Measurements from ENCODE around the gene LPCAT1. TPM values are rescaled to one million over a fixed set of nuclear protein-coding genes. Genes with fewer than 3 reads are reported as not detected.

Gene LPCAT1
- total RNA-seq, 1 experiment from 2014 or later, result 75.0 TPM

- H3K36me3 ChIP-seq (ENCODE audit: control insufficient read depth in 1 of 2, insufficient read depth in 2 of 2, low read length in 2 of 2), result peaks cover 24 to 27% of the 10 kb centered on the region in 2 experiments; a peak in 3 of 4 replicates
- no peak for ATAC-seq
- POLR2A ChIA-PET, result no interaction called here
These were observed 31.0 kb downstream of the LPCAT1 start for GRCh38 chr5:1492757-1493156.

More at GRCh38 chr5:1492757-1493156, 31.0 kb downstream of the LPCAT1 start:
- no peak overlapping the region for H2AFZ ChIP-seq (ENCODE audit: low read depth, low read length, poor library complexity, severe bottlenecking)
- RAD21 ChIA-PET (ENCODE audit: low non-redundant PET in 1 of 2, low total read pairs in 2 of 2, uncharacterized antibody in 2 of 2, unreplicated experiment in 2 of 2), result no interaction called here
- H3K4me3 ChIP-seq (replicated peaks in 1 of 2; ENCODE audit: low read depth in 1 of 2, low read length in 2 of 2), result no peak overlapping the region
- no peaks in the 10 kb centered on the region for H3K9me3 ChIP-seq (ENCODE audit: control insufficient read depth in 1 of 2, insufficient read depth in 1 of 2, low read depth in 1 of 2, low read length in 2 of 2)
- no peak overlapping the region for H3K9ac ChIP-seq (ENCODE audit: low read length)
- no peaks in the 10 kb centered on the region for H3K9me2 ChIP-seq (ENCODE audit: insufficient read depth)
- H3K27ac ChIP-seq (ENCODE audit: low read depth, low read length), result no peak overlapping the region
- H3K4me1 ChIP-seq (ENCODE audit: control insufficient read depth in 1 of 2, insufficient read depth in 2 of 2, low read length in 2 of 2), result no peaks in the 10 kb centered on the region
- intact Hi-C loops (cut with micrococcal nuclease), result no loop called here
- no peak for DNase-seq (ENCODE audit: low read depth, low spot score)
- H3K27me3 ChIP-seq (ENCODE audit: insufficient read depth, low read length), result no peaks in the 10 kb centered on the region
- TF ChIP-seq ZFX (IDR thresholded peaks at IDR 0.05), result no peak
- TF ChIP-seq SP1 (IDR thresholded peaks at IDR 0.05; ENCODE audit: low read depth), result no peak
- no peak for TF ChIP-seq POLR2AphosphoS5 (IDR thresholded peaks at IDR 0.05; ENCODE audit: low read depth, low read length)
- TF ChIP-seq EZH2 (IDR thresholded peaks at IDR 0.05), result no peak
- no peak for TF ChIP-seq JUND (IDR thresholded peaks at IDR 0.05)
- no peak for TF ChIP-seq MAX (IDR thresholded peaks at IDR 0.05)
- no peak for TF ChIP-seq CEBPB (IDR thresholded peaks at IDR 0.05; ENCODE audit: low read depth)
- TF ChIP-seq EGR1 (IDR thresholded peaks at IDR 0.05; ENCODE audit: low read depth), result no peak
- no peak for TF ChIP-seq YY1 (IDR thresholded peaks at IDR 0.05; ENCODE audit: extremely low read depth, insufficient replicate concordance, low read depth, low read length)
- TF ChIP-seq CTCF (IDR thresholded peaks at IDR 0.05 in 2 of 3, conservative IDR thresholded peaks at IDR 0.05 in 1 of 3; ENCODE audit: borderline replicate concordance in 1 of 3, insufficient read depth in 1 of 3, low read depth in 2 of 3, low read length in 2 of 3), result no peak
- TF ChIP-seq POLR2A (IDR thresholded peaks at IDR 0.05; ENCODE audit: borderline replicate concordance, extremely low read depth, insufficient read depth, insufficient read length), result no peak
- TF ChIP-seq EZH2phosphoT487 (IDR thresholded peaks at IDR 0.05; ENCODE audit: borderline replicate concordance), result no peak
- TF ChIP-seq TCF7L2 (IDR thresholded peaks at IDR 0.05; ENCODE audit: borderline replicate concordance, extremely low read depth, insufficient read depth, insufficient read length), result no peak
- TF ChIP-seq ZNF274 (IDR thresholded peaks at IDR 0.05; ENCODE audit: low read depth, low read length), result no peak
- TF ChIP-seq ELF1 (IDR thresholded peaks at IDR 0.05; ENCODE audit: borderline replicate concordance, low read depth), result no peak
- no peak for TF ChIP-seq ATF3 (IDR thresholded peaks at IDR 0.05)
- peaks cover 23% of the 10 kb centered on the region; the same call in 1 of the 2 replicates for H3K79me2 ChIP-seq (ENCODE audit: insufficient read depth, low read length)
- CTCF ChIA-PET, result no interaction called here
- no peaks in the 10 kb centered on the region for H4K20me1 ChIP-seq (ENCODE audit: insufficient read depth)
- BruUV-seq (replicated peaks), result no TSS peak
- H3K4me2 ChIP-seq (ENCODE audit: low read length), result no peak overlapping the region

Measured in HCT116 (cell line).